HG02870 (cell line): ENCODE data around the gene UBE2D3.
"Not testable (repeated sequence)": the region's sequence is repeated elsewhere in the genome, so short reads cannot be mapped to it uniquely, and the experiment has no call there.

Source experiments
- ATAC-seq: cut with Tn5 transposase; IDR thresholded peaks from one replicate; pipeline ENCODE4 v1.9.1; 2021; ENCODE audit warnings: mild to moderate bottlenecking, moderate library complexity; ENCODE audit not compliant: unreplicated experiment

UBE2D3 gene

DNA sequence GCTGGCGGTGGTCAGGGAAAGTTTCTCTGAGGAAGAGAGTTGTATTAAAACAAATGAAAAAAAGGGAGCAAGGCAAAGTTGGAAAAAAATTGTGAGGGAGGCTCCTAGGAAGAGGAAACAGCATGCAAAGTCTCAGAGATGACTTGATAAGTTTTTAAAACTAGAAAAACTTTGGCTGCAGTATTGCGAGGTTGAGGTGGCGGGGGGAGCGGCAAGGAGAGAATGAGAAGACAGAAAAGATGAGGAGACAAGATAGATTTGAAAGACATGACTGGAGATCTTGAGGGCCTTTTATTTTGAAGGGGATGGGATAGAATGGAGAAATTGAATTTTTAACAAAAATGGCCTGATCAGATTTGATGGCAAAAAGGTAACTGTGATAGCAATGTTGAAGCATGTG, 4.8 kb upstream of the UBE2D3 start:
- ATAC-seq, result no peak

DNA sequence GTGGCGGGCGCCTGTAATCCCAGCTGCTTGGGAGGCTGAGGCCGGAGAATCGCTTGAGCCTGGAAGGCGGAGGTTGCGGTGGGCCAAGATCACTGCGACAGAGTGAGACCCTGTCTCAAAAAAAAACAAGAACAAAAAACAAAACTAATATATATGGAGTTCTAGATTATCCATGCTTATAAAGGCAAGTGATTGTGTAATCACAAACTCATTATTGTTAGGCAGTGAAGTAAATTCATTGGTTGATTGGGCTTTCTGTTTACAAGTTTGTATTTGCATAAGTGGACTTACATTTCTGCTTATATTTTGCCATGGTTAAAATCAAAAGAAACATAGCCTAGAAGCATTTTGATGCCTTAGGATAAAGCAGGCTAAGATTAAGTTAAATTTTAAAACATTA, 2.5 kb upstream of the UBE2D3 start:
- ATAC-seq, result no peak

DNA sequence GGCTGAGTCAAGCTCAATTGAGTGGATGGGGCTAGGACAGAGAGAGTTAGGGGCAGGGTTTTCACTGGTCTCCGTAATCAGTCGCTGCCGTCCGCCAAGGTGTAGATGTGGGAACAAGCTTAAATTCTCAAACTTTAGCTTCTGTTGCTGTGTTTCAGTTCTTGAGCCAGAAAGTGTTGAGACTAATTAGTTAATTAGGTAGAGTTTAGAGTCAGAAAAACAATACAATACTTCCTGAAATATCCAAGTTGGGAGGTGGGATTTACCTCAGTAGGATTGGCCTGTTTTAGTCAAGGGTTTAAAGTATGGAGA, 1.1 kb upstream of the UBE2D3 start:
- ATAC-seq, result no peak

GRCh38 chr4:102827674-102828496, 534 bp upstream of the UBE2D3 start:
- peak; percentile 82 for ATAC-seq

DNA sequence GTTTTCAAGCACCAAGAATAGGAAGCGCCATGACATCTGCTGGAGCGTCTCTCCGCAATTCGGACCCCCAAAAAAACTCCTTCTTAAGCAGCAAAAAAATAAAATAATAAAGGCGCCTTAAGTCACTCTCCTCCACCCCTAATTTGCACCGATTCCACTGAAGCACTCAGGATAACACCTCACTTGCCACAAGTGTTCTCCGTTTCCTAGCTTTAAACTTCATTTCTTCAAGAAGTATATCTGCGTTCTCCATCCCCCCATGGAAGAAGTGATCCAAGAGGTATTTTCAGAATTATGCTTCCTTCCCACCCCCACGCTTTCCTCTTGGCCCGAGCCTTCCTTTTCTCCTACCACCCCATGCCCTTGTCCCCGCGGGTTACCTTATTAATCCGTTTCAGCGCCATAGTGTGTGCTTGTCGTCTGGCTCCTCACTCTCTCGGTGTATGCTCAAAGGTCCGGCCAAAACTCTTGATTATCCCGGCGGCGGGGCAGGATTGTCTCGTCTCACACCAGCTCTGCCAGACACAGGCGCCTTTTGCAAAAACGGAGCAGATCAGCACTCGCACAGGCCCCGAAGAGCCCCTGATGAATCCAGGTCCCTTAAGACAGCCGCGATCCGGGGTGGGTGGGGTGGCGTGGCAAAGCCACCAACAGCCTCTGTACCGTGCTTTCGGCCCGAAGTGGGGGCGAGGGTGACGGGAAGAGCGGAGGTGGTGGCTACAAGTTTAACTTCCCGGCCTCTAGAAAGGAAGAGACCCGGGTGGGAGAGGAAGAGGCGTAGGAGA, 1.1 kb downstream of the UBE2D3 start:
- no peak for ATAC-seq

DNA sequence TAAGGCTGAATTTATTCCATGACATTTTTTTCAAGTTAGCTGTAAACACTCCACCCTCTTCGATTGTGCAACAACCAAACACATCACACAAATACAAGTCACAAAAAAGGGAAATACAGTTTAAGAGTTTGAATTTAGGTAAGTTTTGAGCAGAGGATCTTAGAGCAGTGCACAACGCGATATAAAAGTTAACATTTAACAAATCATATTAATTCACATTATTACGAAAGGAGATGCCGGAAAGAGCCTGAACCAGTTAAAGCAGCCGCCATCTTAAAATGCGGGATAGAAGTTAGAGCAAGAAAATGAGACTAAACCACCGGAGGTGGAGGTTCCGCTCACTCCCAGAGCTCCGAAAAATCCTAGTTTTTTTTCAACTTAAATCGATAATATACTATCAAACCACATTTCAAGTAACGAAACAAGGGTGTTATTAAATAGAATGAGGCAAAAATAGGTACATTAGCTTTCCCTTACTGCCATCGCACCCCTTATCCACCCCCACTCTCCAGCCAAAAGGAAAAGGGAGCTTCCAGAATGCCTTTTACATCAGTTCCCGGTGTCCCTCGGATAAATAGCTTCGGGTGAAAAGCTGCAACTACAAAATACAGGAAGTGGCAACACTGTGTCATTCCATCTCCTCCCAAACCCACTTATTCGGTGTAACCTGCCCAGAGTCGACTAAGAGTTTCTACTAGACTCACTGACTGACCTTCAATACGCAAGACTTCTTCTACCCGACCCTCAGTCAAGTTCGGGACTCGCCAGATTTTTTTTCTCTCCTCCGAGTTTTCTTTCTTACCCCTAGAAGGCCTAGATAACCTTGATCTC, 1.9 kb downstream of the UBE2D3 start:
- no peak for ATAC-seq

- no peak for ATAC-seq
Measured at GRCh38 chr4:102824398-102824797, 3.0 kb downstream of the UBE2D3 start.

DNA sequence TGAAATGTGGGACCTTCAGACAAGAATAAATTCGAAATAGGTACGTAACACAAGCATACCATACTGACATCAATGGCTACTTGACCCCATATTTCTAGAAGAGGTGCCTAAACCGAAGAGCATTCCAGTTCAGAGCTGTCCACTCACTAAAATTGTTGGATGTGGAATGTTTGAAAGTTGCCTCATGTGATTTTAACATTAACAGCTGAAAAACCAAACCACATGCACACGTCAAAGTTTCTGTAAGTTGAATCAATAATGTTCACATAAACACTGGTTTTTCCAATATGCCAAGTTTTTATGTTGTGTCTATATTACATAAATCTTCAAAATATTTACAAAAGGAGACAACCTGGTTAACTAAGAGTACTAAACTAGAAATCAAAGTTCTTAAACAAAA, 3.5 kb downstream of the UBE2D3 start:
- ATAC-seq, result no peak

DNA sequence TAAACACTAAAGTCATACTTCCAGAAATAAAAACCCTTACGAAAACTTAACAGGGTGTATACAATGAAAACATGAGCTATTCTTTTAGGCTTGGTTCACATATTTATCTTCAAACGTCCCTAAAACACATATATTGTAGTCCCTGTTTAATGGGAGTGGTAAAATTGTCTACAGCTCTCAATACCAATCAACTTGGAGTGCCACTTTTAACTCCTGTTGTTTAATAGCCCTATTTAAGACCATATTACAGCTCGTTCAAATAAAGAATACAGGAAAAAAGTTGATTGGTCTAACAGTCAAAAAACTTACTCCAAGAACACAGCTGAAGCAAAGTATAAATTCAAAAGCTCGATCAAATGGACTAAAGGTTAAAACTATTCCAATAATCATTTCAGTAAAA, 3.9 kb downstream of the UBE2D3 start:
- no peak for ATAC-seq

GRCh38 chr4:102819588-102820365, 7.6 kb downstream of the UBE2D3 start:
- ATAC-seq, result no peak

DNA sequence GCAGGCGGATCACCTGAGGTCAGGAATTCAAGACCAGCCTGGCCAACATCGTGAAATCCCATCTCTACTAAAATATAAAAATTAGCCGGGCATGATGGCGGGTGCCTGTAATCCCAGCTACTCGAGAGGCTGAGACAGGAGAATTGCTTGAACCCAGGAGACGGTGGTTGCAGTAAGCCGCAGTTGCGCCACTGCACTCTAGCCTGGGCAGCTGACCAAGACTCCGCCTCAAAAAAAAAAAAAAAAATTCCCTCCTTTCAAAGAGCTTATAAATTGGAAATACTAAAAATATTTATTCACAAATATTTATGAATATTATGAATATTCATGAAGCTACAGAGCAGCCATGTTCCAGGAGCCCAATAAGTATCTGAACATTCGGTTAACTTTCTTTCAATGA, 8.3 kb downstream of the UBE2D3 start:
- ATAC-seq, result not testable (repeated sequence)

GRCh38 chr4:102817613-102818268, 9.6 kb downstream of the UBE2D3 start:
- no peak for ATAC-seq

DNA sequence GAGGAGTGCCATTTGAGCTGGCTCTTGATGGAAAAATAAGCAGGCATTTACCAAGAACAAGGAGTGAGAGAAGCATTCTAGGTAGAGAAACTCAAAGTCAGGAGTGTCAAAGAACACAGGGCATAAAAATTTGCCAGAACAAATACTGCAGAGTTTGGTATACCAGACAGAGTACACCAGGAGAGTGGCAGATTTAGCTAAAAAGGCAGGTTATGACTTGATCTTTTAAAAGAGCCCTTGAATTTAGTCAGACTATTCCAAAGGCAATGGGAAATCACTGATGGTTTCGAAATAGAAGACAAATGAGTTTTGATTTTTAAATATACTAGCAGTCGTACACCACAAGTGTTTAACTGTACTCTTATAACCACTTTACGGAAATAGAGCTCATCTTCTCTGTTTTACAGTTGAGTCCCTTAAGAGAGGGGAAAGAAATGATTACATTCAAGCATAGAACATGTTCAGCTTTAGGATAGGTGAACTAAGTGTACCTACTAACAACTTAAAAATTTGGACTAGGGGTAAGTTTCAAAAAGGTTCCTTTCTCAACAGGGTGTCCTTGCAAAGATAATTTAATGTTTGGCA, 10.2 kb downstream of the UBE2D3 start:
- no peak for ATAC-seq

DNA sequence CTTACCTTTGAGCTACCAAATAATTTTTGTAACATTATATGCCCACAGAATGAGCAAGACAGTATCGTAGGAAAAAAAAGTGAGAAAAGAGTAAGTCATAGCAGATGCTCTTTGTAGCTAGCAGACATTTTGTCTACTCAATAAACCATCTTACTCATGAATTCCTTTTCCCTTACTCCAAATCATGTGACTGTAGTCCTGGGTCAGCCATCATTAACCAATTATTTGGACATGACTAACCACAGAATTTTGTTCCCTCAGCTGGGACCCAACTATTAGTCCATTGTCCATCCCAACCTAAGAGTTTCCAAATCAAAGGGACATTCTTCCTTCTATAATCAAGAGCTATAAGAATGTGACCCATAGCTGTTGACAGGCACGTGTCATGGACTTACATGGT, 11.4 kb downstream of the UBE2D3 start:
- ATAC-seq, result no peak

GRCh38 chr4:102809691-102810090, 17.7 kb downstream of the UBE2D3 start:
- ATAC-seq, result no peak

DNA sequence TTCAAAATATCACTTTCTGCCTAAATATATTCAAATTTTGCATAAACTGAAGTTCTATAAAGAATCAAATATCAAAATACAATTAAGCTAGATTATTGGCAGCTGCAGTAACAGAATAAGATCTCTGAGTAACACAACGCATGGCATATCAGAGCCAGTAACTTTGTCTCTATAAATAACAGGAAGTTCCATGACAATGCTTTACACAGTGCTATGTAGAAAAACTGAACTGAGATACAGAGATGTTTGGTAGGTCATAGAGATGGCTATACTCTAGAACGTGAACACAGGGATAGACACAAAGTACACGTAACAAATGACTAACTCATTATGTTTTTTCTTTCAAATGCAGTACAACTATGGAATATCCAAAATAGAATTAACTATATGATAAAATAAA, 18.2 kb downstream of the UBE2D3 start:
- ATAC-seq, result peak; percentile 56

DNA sequence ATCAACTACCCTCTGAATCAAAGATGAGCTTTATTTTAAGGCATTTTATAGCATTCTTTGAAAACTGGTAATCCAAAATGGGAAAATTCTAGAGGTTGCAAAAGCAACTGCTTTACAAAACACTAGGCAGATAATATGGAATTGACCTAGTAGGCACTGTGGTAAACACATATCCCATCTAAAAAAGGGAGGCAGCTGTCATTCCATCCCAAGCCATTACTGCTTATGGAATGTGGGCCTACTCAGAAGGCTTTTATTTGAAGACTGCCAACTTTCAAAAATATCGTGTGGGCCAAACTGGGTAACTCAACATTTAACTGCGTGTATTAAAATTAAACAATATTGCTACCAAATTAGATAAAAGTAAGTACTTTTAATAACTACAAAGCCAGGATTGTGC, 19.3 kb downstream of the UBE2D3 start:
- no peak for ATAC-seq

DNA sequence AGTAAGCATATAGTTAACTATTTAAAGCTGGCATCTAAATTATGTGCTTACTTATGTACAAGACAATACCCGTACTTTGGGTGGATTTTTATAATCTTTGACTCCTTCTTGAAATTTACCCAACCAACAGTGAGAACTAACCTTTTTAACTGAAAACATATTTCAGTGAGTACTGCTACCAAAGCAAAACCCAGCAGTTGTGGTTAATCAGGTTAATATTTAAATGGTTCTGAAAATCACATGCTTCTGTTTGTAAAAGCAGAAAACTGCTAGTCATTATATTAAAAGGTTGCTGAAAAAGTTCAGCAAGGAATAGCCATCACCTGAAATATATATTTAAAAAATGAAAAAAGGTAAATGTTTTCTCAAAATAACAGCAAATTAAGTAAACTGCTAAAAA, 20.0 kb downstream of the UBE2D3 start:
- no peak for ATAC-seq

DNA sequence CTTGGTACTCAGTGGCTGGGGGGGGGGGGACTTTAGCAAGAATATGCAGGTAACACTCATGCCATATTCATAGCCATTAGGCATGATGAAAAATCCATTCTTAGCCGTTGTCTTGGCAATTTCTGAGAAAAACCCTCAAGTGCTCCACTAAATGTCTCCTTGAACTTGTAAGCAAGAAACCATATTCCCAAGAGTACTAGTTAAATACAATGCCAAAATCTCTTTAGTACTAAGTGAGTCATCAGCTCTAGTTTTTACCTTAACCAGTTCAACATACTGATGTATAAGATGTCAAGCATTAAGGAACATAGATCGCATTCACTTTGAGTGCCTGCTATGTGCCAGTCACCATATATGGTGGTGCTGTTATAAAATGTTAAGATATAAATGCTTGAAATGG, 27.5 kb downstream of the UBE2D3 start:
- ATAC-seq, result no peak

- ATAC-seq, result no peak
Measured at GRCh38 chr4:102794999-102795398, 32.4 kb downstream of the UBE2D3 start.
